Measurements from ENCODE around the gene SLC4A7.

DNA sequence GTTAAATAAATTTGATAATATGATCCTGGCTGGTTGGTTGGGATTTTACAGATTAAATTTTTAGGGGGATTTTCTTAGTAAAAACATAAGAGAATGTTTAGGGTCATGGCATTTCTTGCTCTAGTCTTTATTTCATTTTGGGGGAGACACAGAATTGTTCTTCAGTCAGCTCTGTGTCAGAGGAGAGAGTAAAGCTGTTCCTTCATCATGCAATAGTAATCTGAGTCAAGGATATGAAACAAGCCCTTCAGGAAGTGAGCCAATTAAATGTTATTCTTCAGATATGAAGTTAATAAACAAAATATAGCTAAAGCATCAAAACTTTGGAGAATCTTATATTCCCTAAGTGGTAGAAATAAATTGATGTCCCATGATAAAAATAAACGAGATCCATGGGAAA is 22.9 kb upstream of the SLC4A7 start:
- TF ChIP-seq, protein P1, sequence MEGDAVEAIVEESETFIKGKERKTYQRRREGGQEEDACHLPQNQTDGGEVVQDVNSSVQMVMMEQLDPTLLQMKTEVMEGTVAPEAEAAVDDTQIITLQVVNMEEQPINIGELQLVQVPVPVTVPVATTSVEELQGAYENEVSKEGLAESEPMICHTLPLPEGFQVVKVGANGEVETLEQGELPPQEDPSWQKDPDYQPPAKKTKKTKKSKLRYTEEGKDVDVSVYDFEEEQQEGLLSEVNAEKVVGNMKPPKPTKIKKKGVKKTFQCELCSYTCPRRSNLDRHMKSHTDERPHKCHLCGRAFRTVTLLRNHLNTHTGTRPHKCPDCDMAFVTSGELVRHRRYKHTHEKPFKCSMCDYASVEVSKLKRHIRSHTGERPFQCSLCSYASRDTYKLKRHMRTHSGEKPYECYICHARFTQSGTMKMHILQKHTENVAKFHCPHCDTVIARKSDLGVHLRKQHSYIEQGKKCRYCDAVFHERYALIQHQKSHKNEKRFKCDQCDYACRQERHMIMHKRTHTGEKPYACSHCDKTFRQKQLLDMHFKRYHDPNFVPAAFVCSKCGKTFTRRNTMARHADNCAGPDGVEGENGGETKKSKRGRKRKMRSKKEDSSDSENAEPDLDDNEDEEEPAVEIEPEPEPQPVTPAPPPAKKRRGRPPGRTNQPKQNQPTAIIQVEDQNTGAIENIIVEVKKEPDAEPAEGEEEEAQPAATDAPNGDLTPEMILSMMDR (conservative IDR thresholded peaks at IDR 0.05; ENCODE audit: low read length), result no peak
- no peak for TF ChIP-seq EZH2phosphoT487 (IDR thresholded peaks at IDR 0.05; ENCODE audit: borderline replicate concordance)

Measured in Loucy (cell line).